Stomach smooth muscle (tissue), 2 donors: Measurements from ENCODE around the gene PSMA2.

Experiments
- H3K27ac ChIP-seq: one replicate; pipeline ENCODE4 v1.7.0; 2013; ENCODE audit warnings: mild to moderate bottlenecking, low read length, inconsistent platforms
- H3K27me3 ChIP-seq, 2 donors: one replicate each; pipeline ENCODE4 v1.7.0; 2013; ENCODE audit warnings: low read length in 2 of 2; ENCODE audit not compliant: insufficient read depth in 2 of 2, control insufficient read depth in 1 of 2
- H3K36me3 ChIP-seq, 2 donors: one replicate each; pipeline ENCODE4 v1.7.0; 2013; ENCODE audit warnings: low read length in 2 of 2; ENCODE audit not compliant: control insufficient read depth in 2 of 2, insufficient read depth in 2 of 2
- H3K4me1 ChIP-seq: one replicate; pipeline ENCODE4 v1.7.0; 2013; ENCODE audit warnings: low read length; ENCODE audit not compliant: control insufficient read depth, insufficient read depth
- H3K4me3 ChIP-seq, 2 donors: one replicate each; pipeline ENCODE4 v1.7.0; 2013; ENCODE audit warnings: low read length in 2 of 2
- H3K9ac ChIP-seq, 2 donors: one replicate each; pipeline ENCODE4 v1.7.0; 2013; ENCODE audit warnings: low read length in 2 of 2, mild to moderate bottlenecking in 1 of 2
- H3K9me3 ChIP-seq, 2 donors: one replicate each; pipeline ENCODE4 v1.7.0; 2013; ENCODE audit warnings: low read length in 2 of 2; ENCODE audit not compliant: control insufficient read depth in 2 of 2
- donor health status: healthy.
- donor health status: Pancreatic carcinoma.

PSMA2 gene

GRCh38 chr7:42876182-42877068 is 55.5 kb downstream of the PSMA2 start:
- H3K36me3 ChIP-seq = no peaks in the 10 kb centered on the region
- no peaks in the 10 kb centered on the region for H3K4me1 ChIP-seq
- no peak overlapping the region for H3K4me3 ChIP-seq
- H3K27ac ChIP-seq = no peak overlapping the region
- no peaks in the 10 kb centered on the region for H3K9me3 ChIP-seq
- no peaks in the 10 kb centered on the region for H3K27me3 ChIP-seq
- no peak overlapping the region for H3K9ac ChIP-seq

- Histone ChIP-seq H3K4me1 (no peaks in the 10 kb centered on the region), H3K4me3 (no peak overlapping the region), H3K27ac (no peak overlapping the region), H3K9ac (no peak overlapping the region), H3K36me3 (no peaks in the 10 kb centered on the region), H3K27me3 (no peaks in the 10 kb centered on the region), H3K9me3 (peaks cover 6 to 12% of the 10 kb centered on the region in 2 donors)
Observed at GRCh38 chr7:42869131-42870020, 62.6 kb downstream of the PSMA2 start.

GRCh38 chr7:42868480-42868879 is 63.5 kb downstream of the PSMA2 start:
- H3K9ac ChIP-seq = no peak overlapping the region
- H3K9me3 ChIP-seq = peaks cover 6 to 12% of the 10 kb centered on the region in 2 donors
- H3K27me3 ChIP-seq = no peaks in the 10 kb centered on the region
- H3K4me1 ChIP-seq = no peaks in the 10 kb centered on the region
- H3K36me3 ChIP-seq = no peaks in the 10 kb centered on the region
- H3K4me3 ChIP-seq = no peak overlapping the region
- H3K27ac ChIP-seq = no peak overlapping the region
